Central memory CD4-positive, alpha-beta T cell (primary cell): ENCODE data around the gene CHAD.
"Not testable (repeated sequence)": the region's sequence is repeated elsewhere in the genome, so short reads cannot be mapped to it uniquely, and the experiment has no call there.

Experiments
- DNase-seq: peaks from one replicate; pipeline ENCODE4 v3.0.0; 2022

The CHAD gene

DNA sequence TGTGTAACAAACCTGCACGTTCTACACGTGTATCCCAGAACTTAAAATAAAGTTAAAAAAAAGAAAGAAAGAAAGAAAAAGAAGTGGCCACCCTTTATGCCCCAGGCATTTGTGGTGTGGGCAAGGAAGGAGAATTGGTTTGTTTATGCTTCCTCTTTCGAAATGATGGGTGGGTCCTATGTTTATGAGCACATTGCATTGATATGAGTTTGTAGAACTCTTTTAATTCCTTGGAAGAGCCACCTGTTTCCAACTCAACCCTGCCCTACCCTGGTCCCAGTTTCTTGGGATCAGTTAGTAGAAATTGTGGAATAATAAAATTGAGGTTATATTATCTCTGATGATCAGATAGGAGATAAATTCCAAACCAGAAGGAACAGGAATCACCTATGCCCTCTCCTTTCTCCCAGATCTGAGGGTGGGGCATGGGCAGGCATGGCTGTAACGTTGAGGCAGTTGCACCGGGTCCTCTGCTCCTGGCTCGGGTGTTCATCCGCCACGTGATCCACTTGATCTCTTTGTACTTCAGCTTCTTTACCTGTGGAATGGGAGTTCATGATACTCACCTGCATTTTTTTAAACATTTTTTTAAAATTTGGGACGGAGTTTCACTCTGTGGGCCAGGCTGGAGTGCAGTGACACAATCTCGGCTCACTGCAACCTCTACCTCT is 15.9 kb downstream of the CHAD start:
- DNase-seq = no peak

DNA sequence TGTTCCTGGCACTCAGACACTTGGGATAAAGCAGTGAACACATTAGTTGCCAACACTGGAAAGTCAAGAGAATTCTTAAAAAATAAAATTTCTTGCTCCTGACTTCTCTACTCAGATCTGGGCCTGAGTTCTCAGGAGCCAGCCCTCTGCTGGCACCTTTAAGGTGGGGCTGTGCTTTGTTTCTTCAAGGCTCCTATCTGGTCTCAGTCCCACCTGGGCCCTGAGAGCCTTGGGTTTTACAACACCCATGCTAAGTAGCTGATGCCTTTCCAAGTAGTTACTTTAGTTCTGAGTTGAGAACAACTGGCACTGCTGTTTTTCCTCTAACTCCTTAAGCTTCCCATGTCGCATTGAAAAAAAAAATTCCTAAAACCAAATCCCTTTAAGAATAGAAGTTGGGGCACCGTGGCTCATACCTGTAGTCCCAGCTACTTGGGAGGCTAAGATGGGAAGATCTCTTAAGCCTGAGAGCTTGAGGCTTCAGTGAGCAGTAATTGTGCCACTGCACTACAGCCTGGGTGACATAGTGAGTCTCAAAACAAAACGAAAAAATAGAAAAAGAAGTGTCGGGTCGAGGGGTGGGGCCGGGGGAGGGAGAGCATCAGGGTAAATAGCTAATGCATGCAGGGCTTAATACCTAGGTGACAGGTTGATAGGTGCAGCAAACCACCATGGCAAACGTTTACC is 16.6 kb downstream of the CHAD start:
- DNase-seq = no peak

DNA sequence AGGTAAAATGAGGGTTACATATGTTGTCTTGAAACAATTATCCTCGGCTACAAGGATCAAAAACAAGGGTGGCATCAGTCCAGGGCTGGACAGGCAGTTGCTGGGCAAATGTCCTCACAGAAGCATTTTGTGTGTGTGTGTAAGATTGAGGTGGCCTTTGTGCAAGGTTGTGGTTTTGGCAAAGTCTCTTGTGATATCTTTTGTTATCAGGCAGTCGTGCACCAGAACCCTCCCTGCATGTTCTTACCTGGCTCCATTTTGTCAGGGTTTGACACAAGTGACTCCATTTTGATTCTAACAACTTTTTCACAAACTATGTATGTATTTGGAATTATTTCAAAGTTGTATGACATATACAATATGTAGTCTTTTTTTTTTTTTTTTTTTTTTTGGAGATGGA is 20.0 kb downstream of the CHAD start:
- DNase-seq = no peak

DNA sequence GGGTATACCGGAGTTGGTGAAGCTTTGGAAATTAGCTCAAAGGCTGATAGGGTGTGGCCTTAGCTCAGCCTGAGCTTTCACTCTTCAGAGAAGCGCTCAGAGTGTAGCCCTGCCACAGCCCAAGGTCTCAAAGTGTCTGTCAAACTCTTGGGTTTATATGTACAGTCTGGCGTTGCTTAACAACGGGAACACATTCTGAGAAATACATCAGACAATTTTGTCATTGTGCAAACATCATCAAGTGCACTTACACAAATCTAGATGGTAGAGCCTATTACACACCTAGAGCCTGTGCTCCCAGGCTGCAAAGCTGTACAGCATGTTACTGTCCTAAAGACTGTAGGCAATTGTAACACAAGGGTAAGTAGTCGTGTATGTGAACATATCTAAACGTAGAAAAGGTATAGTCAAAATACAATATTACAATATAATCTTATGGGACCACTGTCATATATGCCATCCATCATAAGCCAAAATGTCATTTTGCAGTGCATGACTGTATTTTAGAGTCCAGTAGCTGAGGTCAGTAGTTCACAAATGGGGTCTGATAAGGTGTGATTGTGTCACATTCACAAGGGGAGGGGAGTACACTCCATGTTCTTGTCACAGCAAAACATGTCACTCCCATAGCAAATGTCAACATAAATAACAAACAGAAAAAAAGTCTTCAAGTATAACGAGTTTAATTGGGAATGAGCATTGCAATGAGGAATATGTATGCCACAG is 20.6 kb downstream of the CHAD start:
- DNase-seq = no peak

DNA sequence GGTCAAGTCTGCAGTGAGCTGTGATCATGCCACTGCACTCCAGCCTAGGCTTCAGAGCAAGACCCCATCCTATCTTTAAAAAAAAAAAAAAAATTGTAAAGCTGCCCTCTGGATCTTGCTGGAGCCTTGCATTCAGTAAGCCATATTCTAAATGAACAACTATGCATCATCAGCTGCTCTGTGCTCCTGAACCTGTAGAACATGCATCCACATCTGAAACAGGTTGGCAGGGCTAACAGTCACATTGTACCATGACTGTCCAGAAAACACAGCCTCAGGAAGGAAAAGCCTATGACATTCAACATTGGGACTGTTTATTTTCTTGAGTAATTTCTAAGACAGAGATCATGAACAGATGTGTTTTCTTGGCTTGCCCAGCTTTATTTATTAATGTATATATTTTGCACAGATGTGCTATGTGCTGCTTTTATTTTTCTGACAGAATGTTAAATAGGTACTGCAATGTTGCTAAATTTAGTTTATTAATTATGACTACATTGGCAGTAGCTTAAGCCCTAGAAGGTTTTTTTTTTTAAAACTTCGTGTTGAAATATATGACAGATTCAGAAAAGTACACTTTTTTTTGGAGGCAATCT is 22.9 kb downstream of the CHAD start:
- DNase-seq = no peak

DNA sequence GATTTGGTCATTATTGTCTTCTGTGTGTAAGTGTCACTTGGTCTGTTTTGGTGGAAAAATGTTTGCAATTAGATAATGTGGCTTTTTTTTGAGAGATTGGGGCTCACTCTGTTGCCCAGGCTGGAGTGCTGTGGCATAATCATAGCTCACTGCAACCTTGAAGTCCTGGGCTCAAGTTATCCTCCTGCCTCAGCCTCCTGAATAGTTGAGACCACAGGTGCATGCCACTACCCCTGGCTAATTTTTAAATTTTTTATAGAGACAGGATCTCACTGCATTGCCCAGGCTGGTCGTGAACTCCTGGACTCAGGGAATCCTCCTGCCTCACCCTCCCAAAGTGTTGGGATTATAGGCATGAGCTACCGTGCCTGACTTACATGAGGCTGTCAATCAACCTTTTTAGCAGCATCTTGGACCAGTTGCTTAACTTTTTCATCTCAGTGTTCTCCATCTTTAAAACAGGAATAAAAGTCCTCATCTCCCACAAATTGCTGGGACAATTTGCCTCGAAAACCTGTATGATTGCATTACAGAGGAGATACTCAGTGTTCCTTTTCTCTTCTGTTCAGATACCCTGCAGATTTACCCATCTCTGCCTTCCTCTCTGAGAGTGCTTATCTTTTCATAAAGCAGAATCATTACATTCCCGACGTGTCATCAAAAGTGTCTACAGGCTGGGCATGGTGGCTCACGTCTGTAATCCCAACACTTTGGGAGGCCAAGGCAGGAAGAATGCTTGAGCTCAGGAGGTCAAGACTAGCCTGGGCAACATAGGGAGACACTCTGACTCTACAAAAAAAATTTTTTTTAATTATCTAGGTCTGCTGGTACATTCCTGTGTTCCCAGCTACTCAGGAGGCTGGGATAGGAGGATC is 23.6 kb downstream of the CHAD start:
- no peak for DNase-seq

DNA sequence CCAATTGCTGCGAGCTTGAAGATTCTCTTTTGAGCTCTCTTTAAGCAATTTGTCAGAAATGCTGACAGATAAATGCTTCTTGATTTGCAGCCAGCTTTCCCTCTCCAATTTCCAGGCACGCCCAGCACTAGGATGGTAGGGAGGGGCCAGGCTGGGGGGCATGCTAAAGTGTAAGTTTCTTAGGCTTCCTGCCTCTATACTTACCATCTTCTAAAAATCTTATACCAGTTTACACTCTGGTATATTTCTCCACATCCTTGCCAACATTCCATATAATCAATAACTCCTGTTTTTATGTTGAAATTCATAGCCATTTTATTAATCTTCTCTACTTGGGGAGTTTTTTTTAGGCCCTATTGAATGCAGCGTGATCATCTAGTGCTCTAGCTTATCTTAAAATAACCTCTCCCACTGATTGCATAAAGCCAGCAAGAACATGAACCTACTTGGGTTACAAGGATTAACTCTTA is 25.1 kb downstream of the CHAD start:
- no peak for DNase-seq

DNA sequence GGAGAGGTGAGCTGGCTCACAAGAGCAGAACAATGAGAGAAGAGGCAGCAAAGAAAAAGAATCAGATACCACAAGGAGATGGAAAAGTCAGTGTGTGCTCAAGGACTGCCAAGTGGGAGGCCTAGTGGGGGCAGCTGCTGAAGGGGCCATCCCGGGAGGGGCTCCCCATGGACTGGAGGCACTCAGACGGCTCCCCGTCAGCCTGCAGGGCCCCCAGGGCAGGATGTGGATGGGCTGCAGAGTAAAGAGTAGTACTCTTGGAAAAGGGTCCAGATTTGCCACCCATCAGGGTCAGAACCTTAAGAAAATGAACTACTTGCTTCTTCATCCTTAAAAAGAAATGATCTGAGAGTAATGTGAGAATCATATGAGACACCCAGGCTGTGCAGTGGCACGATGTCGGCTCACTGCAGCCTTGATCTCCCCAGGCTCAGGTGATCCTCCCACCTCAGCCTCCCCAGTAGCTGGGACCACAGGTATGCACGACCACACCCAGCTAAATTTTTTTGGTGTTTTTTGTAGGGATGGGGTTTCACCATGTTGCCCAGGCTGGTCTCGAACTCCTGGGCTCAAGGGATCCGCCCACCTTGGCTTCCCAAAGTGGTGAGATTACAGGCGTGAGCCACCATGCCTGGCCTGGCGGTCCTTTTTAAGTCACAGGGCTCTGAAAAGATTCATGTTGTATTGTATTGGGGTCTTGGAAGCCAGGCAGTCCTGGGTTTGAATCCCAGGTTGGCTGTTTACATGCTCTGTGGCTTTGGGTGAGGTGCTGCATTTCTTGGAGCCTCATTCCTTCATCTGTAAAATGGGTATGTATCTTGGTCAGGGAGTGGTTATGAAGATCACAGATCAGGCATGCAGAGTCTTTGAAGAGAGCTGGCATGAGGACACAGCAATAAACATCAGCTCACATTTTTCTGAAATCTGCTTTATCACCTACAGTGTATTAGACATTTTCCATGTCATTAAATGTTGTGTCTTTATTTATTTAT is 27.5 kb downstream of the CHAD start:
- no peak for DNase-seq

DNA sequence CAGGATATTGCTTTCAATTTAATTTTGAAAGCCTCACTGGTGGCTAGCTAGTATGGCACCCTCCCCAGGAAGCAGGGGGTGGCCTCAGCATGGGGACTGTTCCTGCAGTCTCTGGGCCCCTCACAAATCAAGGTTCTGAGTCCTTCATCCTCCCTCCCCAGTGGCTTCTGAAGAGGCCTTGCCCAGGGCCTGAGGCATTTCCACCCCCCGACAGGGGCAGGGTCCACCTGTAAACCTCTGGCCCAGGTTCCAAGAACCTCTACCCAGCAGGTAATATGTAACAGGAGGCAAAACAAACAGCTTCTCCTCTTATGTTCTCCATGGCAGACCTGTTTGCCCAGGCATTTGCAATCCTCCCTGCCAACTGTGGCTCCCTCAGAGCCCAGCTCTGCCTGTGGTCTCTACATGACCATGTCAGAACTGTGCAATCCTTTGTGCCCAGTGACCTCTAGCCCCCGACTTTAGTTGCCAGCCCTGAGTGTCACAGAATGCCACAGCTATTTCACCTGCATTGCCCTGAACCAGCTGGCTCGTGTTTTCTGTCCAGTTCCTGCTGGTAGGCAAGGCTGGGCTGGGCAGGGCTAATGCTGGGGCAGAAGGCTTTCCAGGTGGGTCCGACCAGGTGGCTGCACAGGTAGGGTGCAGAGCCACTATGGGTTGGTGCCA is 28.4 kb downstream of the CHAD start:
- DNase-seq = no peak

DNA sequence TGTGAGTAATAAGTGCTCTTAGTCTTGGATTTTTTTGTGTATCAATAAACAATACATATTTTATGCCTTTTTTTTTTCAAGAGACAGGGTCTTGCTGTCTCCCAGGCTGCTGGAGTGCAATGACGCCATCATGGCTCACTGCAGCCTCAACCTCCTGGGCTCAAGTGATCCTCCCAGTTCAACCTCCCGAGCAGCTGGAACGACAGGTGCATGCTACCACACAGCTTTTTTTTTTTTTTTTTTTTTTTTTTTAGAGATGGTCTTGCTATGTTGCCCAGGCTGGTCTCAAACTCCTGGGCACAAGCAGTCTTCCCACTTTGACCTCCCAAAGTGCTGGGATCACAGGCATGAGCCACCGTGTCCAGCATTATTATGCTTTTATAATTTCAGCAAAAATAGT is 29.7 kb downstream of the CHAD start:
- DNase-seq = no peak

DNA sequence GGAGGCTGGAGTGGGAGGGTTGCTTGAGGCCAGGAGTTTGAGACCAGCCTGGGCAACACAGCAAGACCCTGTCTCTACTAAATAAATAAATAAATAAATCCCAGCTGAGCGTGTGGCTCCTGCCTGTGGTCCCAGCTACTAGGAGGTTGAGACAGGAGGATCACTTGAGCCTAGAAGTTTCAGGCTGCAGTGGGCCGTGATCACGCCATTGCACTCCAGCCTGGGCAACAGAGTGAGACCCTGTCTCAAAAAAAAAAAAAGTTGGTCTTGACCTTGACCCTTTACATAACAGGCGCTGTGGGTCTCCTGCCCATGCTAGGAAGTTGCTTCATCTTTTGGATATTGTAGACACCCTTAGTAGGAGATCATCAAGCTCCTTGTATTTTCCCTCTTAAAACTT is 31.3 kb downstream of the CHAD start:
- DNase-seq = no peak

DNA sequence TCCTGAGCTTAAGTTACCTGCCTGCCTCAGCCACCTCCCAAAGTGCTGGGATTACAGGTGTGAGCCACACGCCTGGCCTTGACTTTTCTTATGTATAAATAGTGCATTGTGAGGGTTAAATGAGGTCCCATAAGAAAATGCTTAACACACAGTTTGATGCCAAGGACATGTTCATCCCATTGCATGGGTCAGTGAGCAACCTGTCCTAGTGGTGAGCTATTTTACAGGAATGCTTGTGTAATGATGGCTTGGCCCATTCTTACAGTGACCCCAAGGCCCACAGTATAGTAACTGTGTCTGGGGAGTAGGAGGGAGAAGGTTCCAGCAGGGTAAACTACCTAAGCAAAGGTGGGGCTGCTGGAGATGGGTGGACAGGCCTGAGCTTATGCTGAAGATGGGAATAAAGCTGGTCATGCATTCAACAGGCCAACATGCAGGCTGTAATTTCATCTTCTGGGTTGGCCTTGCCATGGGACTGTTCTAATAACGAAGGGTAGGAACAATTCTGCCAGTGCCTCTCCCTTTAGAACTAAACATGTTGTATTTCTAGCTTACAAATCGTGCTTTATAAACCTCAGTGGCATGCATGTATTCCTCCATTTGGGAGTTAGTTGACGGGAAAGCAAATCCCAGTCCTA is 36.4 kb downstream of the CHAD start:
- DNase-seq = no peak

DNA sequence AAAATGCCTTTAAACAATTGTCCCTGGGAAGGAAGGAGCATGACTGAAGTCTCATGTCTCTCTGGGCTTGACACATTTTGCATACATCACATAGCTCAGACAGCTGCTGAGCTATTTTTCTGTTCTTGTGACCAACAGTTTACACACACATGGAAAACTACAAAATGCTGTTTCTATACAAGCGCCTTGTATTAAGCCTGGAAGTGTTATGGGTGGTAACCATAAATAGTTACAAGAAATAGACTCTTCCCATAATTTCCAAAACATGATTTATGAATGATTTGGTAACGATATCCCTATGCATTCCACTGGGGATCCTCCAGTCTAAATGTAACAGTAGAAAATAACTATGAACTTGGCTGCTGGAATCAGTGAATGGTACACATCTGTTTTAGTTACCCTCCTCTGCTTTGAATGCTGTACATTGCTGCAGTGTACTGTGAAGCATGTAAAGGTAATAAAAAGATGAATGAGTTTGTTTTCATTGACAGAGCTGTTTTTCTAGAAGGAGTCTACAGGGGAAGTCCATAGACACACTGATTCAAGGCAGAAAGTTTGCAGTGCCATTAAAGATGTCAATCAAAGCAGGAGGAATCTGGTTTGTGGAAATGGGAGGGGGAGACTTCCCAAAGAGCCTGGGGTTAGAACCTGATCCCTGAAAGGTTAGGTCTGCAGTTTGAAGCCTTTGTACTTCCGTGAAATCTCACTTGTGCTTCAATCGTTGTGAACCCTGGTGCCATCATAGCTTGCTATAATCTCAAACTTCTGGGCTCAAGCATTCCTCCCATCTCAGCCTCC is 37.7 kb downstream of the CHAD start:
- no peak for DNase-seq

DNA sequence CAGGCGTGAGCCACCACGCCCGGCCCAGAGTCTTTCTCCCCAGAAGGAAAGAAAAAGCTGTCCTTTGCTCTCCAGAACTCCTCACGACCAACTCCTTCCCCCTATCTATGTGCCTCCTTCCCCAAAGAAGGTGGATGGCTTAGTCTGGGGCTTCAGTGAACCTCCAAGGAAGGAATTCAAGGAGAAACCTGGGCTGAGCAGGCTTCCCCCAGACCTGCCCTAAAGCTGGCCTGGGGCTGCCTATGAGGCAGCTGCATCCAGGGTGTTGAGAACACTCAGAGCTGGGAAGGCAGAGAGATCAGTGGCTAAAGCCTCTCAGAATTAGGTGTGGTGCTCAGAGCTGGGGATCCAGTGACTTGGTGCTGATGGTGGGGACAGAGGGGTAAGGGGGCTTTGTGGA is 38.9 kb downstream of the CHAD start:
- DNase-seq = no peak

DNA sequence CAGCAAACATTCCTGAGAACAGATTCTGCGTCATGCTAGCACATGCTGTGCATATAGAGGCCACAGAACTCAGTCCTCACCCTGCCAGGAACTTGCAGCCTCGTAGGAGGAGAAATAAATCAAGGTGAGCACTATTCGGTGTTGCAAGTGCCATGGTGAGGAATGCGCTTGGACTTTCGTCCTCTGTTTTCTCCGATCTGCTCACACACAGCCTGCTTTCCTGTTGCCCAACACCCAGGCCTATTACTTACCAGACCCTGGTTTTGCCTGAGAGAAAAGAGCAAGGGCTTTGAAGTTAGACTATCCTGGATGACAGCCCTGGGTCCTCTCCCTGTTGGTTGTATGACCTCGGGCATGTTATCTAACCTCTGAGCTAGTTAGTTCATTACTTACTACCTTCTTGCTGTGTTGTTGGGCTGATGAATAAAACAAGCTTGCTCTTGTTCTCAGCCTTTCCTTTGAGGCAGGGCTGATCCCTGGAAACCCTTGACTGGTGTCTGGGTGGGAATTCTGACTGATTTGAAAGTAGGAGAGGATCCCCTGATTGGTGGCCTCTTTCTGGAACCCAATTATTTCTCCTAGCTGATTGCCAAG is 39.8 kb downstream of the CHAD start:
- no peak for DNase-seq

DNA sequence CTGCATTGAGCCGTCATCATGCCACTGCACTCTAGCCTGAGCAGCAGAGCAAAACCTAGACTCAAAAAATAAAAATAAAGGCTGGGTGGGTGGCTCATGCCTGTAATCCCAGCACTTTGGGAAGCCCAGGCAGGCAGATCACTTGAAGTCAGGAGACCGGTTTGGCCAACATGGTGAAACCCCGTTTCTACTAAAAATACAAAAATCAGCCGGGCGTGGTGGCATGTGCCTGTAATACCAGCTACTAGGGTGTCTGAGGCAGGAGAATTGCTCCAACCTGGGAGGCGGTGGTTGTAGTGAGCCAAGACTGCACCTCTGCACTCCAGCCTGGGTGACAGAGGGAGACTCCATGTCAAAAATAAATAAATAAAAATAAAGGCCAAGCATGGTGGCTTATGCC is 40.6 kb downstream of the CHAD start:
- not testable (repeated sequence) for DNase-seq

DNA sequence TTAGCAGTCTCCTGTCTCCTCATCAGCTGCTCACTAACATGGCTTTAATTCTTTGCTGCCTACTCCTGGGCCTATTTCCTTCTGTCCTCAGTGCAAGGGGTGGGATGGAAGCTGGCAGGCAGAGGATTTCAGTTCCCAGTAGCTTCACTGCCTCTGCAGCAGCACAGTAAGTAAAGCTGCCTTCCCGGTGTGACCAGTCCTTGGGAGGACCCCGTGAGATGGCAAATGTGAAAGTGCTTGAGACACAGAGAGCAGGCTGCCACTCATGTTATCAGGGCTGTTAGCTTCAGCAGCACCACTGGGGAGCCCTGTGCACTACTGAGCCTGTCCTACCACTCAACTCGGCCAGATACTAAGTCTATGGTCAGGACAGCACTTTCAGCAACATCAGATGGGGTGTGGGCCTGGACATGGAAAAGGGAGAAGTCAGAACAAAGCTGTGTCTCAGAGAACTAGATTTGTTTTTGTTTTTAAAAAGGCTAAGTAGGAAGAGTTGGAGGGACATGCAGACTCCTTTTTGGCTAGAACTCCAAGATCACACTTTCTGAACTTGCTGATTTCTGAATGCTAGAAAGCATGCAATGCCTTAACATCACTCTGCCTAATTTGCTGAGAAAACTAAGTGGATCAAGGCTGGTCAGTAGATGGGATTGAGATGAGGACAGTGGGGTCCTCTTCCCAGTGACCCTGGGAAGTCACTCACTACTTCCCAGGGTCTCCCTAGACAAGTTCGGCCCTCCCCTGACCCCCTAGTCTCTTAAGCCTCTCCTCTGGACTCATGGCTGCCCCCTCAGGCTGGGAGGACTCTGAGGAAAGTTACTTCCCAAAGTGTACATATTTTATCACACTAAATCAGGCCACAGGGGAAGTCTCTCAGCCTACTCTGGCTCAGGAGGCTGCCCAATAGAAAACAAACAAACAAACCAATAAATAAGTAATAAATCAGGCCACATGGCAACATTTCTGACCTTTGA is 41.6 kb downstream of the CHAD start:
- peak; percentile 4 for DNase-seq

DNA sequence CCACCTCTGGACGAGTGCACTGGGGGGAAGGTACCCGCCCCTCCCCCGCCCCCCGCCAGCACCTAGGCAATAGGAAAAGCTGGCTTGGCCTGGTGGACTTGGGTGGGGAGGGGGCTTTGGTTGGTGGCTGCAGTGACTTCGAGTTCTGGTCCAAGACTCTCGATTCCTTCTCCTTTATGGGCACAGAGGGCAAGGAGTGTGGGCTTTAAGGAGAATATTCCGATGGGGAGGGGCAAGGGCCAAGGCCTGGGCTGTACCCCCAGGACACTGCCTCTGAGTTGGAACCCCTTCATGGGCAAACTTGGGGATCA is 42.3 kb downstream of the CHAD start:
- no peak for DNase-seq
